ENCODE results near the gene RGSL1. TPM values are rescaled to one million over a fixed set of nuclear protein-coding genes. Genes with fewer than 3 reads are reported as not detected.

The RGSL1 gene
- total and polyA plus RNA-seq, 9 of the 15 experiments (the other 6 are each of a cell fraction or from before 2014, with no cell fraction given) = 0.03 TPM; not detected in 8

GRCh38 chr1:182588500-182589396, 138.8 kb downstream of the RGSL1 start, which contains the start of gene RNASEL (continued):
- TF ChIP-seq TOE1 (IDR thresholded peaks at IDR 0.05; ENCODE audit: borderline replicate concordance) (0 out of 2 replicates have a peak, but pooled peaks have one; percentile 56), TOE1 (CRISPR knock-in tag; IDR thresholded peaks at IDR 0.05; ENCODE audit: borderline replicate concordance, low read depth) (no peak), TFAM (CRISPR knock-in tag; conservative IDR thresholded peaks at IDR 0.05) (no peak), ZNF511 (CRISPR knock-in tag; IDR thresholded peaks at IDR 0.05) (peak; percentile 65; the same call in 1 of the 2 replicates), SPI1 (IDR thresholded peaks at IDR 0.05; ENCODE audit: borderline replicate concordance, low read depth, low read length) (peak; percentile 35; the same call in 1 of the 2 replicates), ZNF24 (IDR thresholded peaks at IDR 0.05) (no peak), ZBTB7A (IDR thresholded peaks at IDR 0.05; ENCODE audit: borderline replicate concordance, control insufficient read depth, low read depth, low read length) (no peak), ATF1 (CRISPR knock-in tag; IDR thresholded peaks at IDR 0.05) (no peak), ATF1 (tag; IDR thresholded peaks at IDR 0.05) (peak; percentile 91), ZBTB26 (CRISPR knock-in tag; IDR thresholded peaks at IDR 0.05) (peak; percentile 26; the same call in 1 of the 2 replicates), TRIM25 (IDR thresholded peaks at IDR 0.05; ENCODE audit: borderline replicate concordance) (no peak), TEAD1 (CRISPR knock-in tag; IDR thresholded peaks at IDR 0.05) (0 out of 4 replicates have a peak, but pooled peaks of 1 of the 2 experiments have one; percentile 47), ARID2 (IDR thresholded peaks at IDR 0.05) (no peak; the same call in 1 of the 2 replicates), PML (IDR thresholded peaks at IDR 0.05; ENCODE audit: low read length) (no peak; the same call in 1 of the 2 replicates), ZNF76 (CRISPR knock-in tag; IDR thresholded peaks at IDR 0.05; ENCODE audit: borderline replicate concordance) (0 out of 2 replicates have a peak, but pooled peaks have one; percentile 74), TSHZ1 (CRISPR knock-in tag; IDR thresholded peaks at IDR 0.05) (no peak), NKRF (IDR thresholded peaks at IDR 0.05; ENCODE audit: borderline replicate concordance) (peak; percentile 72; the same call in 1 of the 2 replicates)
